Measurements from ENCODE around the gene DPYSL5.

GRCh38 chr2:26848336-26849055 lies 564 bp downstream of the DPYSL5 start:
- TF ChIP-seq CTCF (IDR thresholded peaks at IDR 0.05; ENCODE audit: low read depth, low read length) (no peak), EZH2phosphoT487 (IDR thresholded peaks at IDR 0.05; ENCODE audit: low read depth) (no peak)
